Tibial artery (tissue), 4 donors: ENCODE data around the gene SIMC1.

Experiments used
- DNase-seq, 2 donors: peaks; one replicate each; pipeline ENCODE4 v3.0.0-alpha.2; 2019
- H3K27ac ChIP-seq, 2 donors: fragments of 200-600 bp; sonication (generic) in 1 of 2; 1 replicate in 1 of 2; 2 replicates in 1 of 2; pipeline ENCODE4 v1.5.1; 2018 to 2019; ENCODE audit warnings: mild to moderate bottlenecking in 1 of 2
- H3K27me3 ChIP-seq, 2 donors: fragments of 200-600 bp; sonication (generic) in 1 of 2; one replicate each; pipeline versions ENCODE4 v1.5.1 to v1.6.0; 2016 to 2019
- H3K36me3 ChIP-seq, 3 donors: fragments of 200-600 bp; sonication (generic) in 2 of 3; one replicate each; pipeline ENCODE4 v1.5.1; 2016 to 2019; ENCODE audit warnings: mild to moderate bottlenecking in 2 of 3
- H3K4me1 ChIP-seq, 4 donors: fragments of 200-600 bp; sonication (generic) in 2 of 4; 1 replicate in 3 of 4; 2 replicates in 1 of 4; pipeline ENCODE4 v1.5.1; 2016 to 2019
- H3K4me3 ChIP-seq, 2 donors: fragments of 200-600 bp; sonication (generic) in 1 of 2; 1 replicate in 1 of 2; 2 replicates in 1 of 2; pipeline ENCODE4 v1.5.1; 2018 to 2019; ENCODE audit warnings: mild to moderate bottlenecking in 2 of 2
- H3K9me3 ChIP-seq, 3 donors: fragments of 200-600 bp; sonication (generic) in 1 of 3; one replicate each; pipeline ENCODE4 v1.5.1; 2016 to 2019
- CTCF ChIP-seq, 2 experiments: fragments of 200-600 bp in 1 of 2; fragments of 450-650 bp in 1 of 2; IDR thresholded peaks; one replicate each; pipeline ENCODE4 v1.5.1; 2017 to 2019; ENCODE audit warnings: antibody characterized with exemption in 2 of 2, mild to moderate bottlenecking in 1 of 2, moderate library complexity in 1 of 2
- intact Hi-C: fragments of 100-400 bp; cut with DNase I; formaldehyde crosslinking; loops from one replicate; pipeline ENCODE4 v1.15.0; 2023; ENCODE audit warnings: low total_unique reads

SIMC1 gene

DNA sequence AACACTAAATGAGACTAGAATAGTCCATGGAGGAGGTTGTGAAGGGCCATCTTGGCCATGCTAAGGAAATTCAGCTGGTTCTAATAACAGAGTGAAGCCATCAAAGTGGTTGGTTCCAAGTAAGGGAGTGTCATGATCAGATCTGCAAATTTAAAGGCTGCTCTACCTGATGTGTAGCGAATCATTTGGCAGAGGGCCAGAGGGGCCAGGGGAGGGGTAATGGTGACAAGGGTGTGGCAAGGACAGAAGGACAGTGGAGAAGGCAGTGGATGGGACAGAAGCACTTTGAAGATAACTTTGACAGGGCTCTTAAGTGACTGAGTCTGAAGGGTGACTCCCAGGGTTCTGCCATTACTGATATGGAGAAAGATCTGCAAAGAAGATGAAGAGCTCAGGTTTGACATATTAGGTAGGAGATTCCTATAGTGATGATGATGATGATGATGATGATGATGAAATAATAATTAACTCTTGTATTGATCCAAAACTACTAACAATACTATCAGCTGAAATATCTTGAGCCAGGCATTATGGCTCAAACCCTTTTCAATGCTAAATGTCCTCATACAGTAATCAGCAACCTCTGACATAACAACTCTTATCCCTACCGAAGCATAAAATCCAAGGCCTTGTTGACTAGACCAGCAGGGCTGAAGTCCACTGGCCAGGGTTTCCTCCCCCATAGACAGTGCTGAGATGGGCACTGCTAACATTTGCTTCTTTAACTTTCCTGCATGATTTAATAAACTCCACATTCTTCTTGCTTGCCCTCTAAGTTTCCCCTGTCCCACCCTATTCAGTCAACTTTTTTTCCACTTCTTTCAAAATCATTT, 103.3 kb downstream of the SIMC1 start:
- no peak for TF ChIP-seq CTCF (IDR thresholded peaks at IDR 0.05)
- peaks cover 38 to 65% (median 43%) of the 10 kb centered on the region in 3 donors for H3K36me3 ChIP-seq
- intact Hi-C loops: no loop called here

GRCh38 chr5:176342158-176342483, 103.9 kb downstream of the SIMC1 start:
- intact Hi-C loops: no loop called here
- H3K9me3 ChIP-seq: no peaks in the 10 kb centered on the region
- DNase-seq: no peak
- no peak overlapping the region for H3K4me3 ChIP-seq
- peaks cover 38 to 65% (median 43%) of the 10 kb centered on the region in 3 donors for H3K36me3 ChIP-seq
- H3K27me3 ChIP-seq: no peaks in the 10 kb centered on the region
- H3K4me1 ChIP-seq: no peaks in the 10 kb centered on the region
- no peak for TF ChIP-seq CTCF (IDR thresholded peaks at IDR 0.05)
- no peak overlapping the region for H3K27ac ChIP-seq

More for the DNA sequence above, 103.3 kb downstream of the SIMC1 start:
- no peak overlapping the region for H3K27ac ChIP-seq
- no peak overlapping the region for H3K4me3 ChIP-seq
- H3K9me3 ChIP-seq: no peaks in the 10 kb centered on the region
- DNase-seq: no peak
- no peaks in the 10 kb centered on the region for H3K4me1 ChIP-seq
- H3K27me3 ChIP-seq: no peaks in the 10 kb centered on the region

DNA sequence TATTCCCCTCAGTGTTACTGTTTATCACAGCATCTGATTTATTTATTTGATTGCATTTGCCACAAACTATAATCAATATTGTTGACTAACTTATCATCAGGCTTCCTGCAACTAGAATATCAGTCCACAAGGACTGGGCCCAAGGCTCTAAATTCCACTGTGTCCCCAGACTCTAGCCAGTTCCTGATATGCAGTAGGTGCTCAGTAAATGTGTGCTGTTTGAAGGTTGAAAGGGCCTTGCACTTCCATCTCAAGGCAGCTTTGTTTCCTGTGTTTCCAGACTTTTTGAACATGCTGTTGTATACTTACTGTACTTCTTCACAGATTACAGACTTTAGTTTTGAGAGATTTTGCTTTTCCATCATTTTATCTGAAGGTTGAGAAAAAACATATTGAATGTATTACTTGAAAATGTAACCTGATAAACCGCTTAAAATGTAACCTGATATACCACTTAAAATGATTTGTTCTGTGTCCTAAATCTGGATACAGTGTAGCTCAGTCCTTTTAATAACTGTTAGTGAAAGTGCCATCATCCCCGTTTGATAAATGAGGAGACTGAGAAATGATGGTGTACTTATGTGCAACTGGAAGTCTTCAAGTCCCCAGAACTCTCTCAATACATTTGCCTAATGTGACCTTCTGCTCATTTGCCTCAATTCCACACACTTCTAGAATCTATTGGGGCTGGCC, 104.7 kb downstream of the SIMC1 start:
- Histone ChIP-seq H3K9me3 (no peaks in the 10 kb centered on the region), H3K27ac (no peak overlapping the region), H3K27me3 (no peaks in the 10 kb centered on the region), H3K4me1 (no peaks in the 10 kb centered on the region), H3K4me3 (no peak overlapping the region), H3K36me3 (peaks cover 38 to 65% (median 43%) of the 10 kb centered on the region in 3 donors)
- no peak for DNase-seq
- TF ChIP-seq CTCF (IDR thresholded peaks at IDR 0.05): no peak
- intact Hi-C loops: no loop called here

- no peak for TF ChIP-seq CTCF (IDR thresholded peaks at IDR 0.05)
- H3K4me3 ChIP-seq: no peak overlapping the region
- H3K9me3 ChIP-seq: no peaks in the 10 kb centered on the region
- DNase-seq: no peak
- H3K4me1 ChIP-seq: no peaks in the 10 kb centered on the region
- H3K36me3 ChIP-seq: peaks cover 61 to 99% (median 89%) of the 10 kb centered on the region in 3 donors
- H3K27me3 ChIP-seq: no peaks in the 10 kb centered on the region
- H3K27ac ChIP-seq: no peak overlapping the region
- intact Hi-C loops: no loop called here
Observed at GRCh38 chr5:176350416-176350815, 112.2 kb downstream of the SIMC1 start.

- Histone ChIP-seq H3K4me1 (no peaks in the 10 kb centered on the region), H3K36me3 (peaks cover 43 to 93% (median 77%) of the 10 kb centered on the region in 3 donors)
Observed at GRCh38 chr5:176352116-176352878, 114.1 kb downstream of the SIMC1 start.

More at GRCh38 chr5:176352116-176352878, 114.1 kb downstream of the SIMC1 start:
- Histone ChIP-seq H3K9me3 (no peaks in the 10 kb centered on the region), H3K4me3 (no peak overlapping the region), H3K27ac (no peak overlapping the region), H3K27me3 (no peaks in the 10 kb centered on the region)
- DNase-seq: no peak
- no peak for TF ChIP-seq CTCF (IDR thresholded peaks at IDR 0.05)
- intact Hi-C loops: no loop called here
